Cardiac ventricle fibroblast (primary cell): Measurements from ENCODE around the gene SUGP2. TPM values are rescaled to one million over a fixed set of nuclear protein-coding genes. Genes with fewer than 3 reads are reported as not detected.

Source experiments
- total RNA-seq: library from RNA; depleted of rRNA; stranded (reverse); fragments of >200 nt; gene quantifications from 2 replicates; pipeline ENCODE4 v1.2.3, GENCODE V29; 2015

SUGP2 gene
- 13.8 and 19.7 TPM in 2 replicates for total RNA-seq

GRCh38 chr19:19033426-19034203 is at the start of gene SUGP2, which contains the start of gene ARMC6:
SUGP2 (minus strand) TSS chr19:19033517; CDS start chr19:19031071, 2,446 bp downstream.
ARMC6 (plus strand) TSS chr19:19033603; CDS start chr19:19034210, 607 bp downstream.

DNA sequence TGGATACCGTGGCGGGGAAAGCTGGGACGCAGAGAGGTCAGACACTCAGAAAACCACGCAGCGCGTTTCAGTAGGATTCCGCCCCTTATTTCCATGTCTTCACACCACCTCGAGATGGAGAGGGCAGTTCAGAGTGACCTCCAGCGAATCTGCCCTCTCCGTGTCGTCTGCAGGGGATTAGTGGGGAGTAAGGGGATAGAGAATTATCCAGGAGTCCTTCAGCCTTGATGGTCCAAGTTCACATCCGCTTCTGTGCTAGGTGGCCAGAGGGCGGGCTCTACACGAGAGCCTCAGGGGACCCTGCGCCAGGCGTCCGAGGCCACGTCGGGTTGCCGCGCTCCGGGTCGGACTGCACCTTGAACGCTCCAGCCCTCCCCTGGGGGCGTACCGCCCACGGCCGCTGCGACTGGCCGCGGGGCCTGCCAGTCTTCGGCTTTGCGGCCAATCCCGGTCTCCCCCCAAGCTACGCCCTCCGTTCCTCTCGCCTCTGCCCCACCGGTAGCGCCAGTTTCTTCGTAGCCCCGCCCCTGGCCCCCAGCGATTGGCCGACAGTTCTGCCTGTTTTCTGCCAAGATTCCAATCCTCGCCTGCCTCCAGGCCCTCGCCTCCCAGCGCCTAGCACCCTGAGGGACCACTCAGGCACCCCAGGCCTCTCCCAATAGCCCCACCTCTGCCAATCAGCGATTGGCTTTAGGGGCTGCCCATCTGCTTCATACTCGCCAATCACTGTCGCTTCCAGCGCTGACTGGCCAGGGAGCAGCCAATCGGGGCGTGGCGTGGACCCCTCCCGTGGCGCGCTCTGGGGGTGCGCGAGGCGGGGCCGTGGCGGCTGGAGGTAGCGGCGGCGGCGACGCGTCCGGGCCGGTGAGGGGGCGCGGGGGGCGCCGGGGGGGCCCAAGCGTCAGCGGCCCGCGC is 30.1 kb upstream of the SUGP2 start, which contains the start of gene SLC25A42:
SLC25A42 (plus strand) TSS at position 812 of the 915 bp plus-strand sequence. CDS start 32,131 bp downstream, outside the sequence.

Other genes with a start within 250 kb of the SUGP2 start
- gene COMP, start 242.2 kb downstream of the SUGP2 start, total RNA-seq: 0.10 and 0.25 TPM in 2 replicates
- 76.3 and 109 TPM in 2 replicates for gene UPF1, start 201.6 kb downstream of the SUGP2 start, total RNA-seq
- gene CERS1, start 137.4 kb downstream of the SUGP2 start, total RNA-seq: 0.56 and 2.1 TPM in 2 replicates
- 184 and 216 TPM in 2 replicates for gene COPE, start 114.1 kb downstream of the SUGP2 start, total RNA-seq
- gene DDX49, start 113.8 kb downstream of the SUGP2 start, total RNA-seq: 85.2 TPM in 2 replicates
- 63.0 and 63.7 TPM in 2 replicates for gene HOMER3, start 92.3 kb downstream of the SUGP2 start, total RNA-seq
- 22.7 and 23.2 TPM in 2 replicates for gene ARMC6, start 86 bp upstream of the SUGP2 start, total RNA-seq
- gene SLC25A42, start 30.5 kb upstream of the SUGP2 start, total RNA-seq: 6.2 and 8.1 TPM in 2 replicates
- 26.7 and 31.2 TPM in 2 replicates for gene TMEM161A, start 105.0 kb upstream of the SUGP2 start, total RNA-seq
- gene MEF2B, start 136.7 kb upstream of the SUGP2 start, total RNA-seq: 0.19 TPM in 1 of 2 replicates, not detected in the other
- gene BORCS8, start 158.6 kb upstream of the SUGP2 start, total RNA-seq: 6.3 and 7.2 TPM in 2 replicates
- gene RFXANK, start 158.7 kb upstream of the SUGP2 start, total RNA-seq: 54.1 and 68.8 TPM in 2 replicates
- gene NR2C2AP, start 169.9 kb upstream of the SUGP2 start, total RNA-seq: 6.4 and 9.1 TPM in 2 replicates
- not detected in 2 replicates for gene NCAN, start 178.4 kb upstream of the SUGP2 start, total RNA-seq
- 1.1 and 4.5 TPM in 2 replicates for gene TM6SF2, start 239.8 kb upstream of the SUGP2 start, total RNA-seq